Retina (tissue), 1 donor: Measurements from ENCODE around the gene SETD1A.
A peak's percentile ranks its signal among the peaks of the same experiment; 100 is the strongest.
"Not testable (repeated sequence)": the region's sequence is repeated elsewhere in the genome, so short reads cannot be mapped to it uniquely, and the experiment has no call there.

Source experiments
- DNase-seq: peaks from one replicate; pipeline ENCODE4 v3.0.0-alpha.2; 2016

The SETD1A gene

DNA sequence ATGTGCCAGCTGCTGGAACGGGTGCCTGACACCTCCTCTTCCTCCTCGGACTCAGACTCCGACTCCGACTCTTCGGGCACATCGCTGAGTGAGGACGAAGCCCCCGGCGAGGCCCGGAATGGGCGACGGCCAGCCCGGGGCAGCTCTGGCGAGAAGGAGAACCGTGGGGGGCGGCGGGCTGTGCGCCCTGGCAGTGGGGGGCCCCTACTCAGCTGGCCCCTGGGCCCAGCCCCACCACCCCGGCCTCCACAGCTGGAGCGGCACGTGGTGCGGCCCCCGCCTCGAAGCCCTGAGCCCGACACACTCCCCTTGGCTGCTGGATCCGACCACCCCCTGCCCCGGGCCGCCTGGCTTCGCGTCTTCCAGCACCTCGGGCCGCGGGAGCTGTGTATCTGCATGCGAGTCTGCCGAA is 27.4 kb upstream of the SETD1A start:
- no peak for DNase-seq

DNA sequence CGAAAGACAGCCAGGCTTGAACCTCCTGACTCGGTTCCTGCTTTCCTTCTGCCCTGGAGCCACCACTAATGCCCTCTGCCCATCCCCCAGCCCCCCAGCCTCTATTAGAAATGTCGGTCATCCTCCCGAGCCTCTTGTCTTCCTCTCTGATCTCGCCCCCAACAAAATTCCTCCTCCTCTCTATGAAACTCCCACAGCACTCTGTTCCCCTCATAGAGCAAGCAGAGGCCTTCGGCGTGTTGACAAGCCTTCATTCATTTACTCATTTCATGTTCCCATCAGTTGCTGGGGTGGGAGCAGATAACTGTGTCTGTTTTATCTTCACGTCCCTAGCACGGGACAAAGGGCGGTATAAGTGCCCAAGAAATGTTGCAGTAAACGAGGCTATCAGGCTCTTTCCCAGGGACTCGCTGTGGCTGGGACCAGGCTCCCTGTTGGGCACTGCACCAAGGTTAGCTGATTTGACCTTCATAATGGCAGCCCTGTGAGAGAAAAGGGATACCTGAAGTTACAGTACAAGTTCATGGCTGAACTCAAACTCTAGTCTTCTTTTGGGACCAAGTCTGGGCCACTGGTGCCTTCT is 26.4 kb upstream of the SETD1A start:
- no peak for DNase-seq

DNA sequence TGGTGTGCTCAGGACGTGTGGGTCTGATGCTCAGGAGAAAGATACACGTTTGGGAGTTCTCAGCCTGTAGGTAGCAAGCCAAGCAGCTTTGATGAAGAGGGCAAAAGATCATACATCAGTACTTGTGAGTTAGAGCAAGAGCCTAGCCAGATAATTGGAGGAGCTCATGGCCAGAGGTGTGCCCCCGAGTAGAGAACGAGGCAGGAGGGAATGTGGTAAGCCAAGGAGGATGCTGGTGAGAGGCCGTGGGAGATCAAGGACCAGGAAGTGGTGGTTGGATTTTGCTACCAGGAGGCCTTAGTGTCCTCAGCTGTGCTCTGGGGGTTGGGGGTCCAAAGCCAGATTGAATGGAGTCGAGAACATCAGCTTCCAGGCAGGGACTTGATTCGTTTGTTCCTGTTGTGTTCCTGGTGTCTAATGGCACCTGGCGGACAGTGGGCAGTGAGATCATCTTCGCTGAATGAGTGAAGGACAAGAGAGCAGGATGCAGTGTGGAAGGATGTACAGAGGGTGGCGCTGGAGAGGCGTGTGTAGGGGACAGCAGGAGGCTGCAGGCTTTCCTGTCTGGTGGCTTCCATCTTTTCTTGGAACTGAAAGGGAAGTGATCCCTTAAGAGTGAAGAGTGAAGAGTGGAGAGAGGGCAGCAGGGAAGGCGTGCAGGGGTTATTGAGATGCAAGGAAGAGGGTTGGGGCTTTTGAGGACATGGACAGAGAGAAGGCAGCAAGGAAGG is 22.6 kb upstream of the SETD1A start:
- DNase-seq = no peak

DNA sequence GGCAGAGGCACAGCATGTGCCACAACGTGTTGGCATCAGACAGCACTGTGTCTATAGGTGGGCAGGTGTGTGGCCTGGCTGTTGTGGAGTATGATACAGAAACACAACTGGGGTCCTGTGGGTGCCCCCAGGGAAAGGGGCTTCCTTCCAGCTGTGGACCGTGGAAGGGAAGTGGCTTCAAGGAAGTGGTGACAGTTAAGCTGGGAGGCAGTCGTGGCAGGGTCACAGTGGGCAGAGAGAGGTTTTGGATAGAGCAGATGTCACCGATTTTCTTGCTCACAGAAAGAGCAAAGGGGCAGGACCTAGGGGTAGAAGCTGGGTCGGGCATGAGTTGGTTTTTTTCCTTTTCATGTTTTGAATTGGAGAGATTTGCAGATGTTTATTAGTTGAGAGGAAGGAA is 19.9 kb upstream of the SETD1A start:
- DNase-seq = no peak

DNA sequence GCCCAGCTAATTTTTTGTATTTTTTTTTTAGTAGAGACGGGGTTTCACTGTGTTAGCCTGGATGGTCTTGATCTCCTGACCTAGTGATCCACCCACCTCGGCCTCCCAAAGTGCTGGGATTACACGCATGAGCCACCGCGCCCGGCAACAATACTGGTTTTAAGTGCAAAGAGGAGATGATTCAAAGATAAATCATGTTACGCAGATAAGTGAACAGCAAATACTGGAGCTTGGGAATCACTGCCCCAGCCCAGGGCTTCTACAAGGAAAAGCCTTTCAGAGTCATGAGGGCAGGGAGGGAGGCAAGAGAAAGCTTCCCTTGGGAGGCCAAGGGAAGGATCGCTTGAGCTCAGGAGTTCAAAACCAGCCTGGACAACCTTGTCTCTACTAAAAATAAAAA is 18.0 kb upstream of the SETD1A start:
- not testable (repeated sequence) for DNase-seq

DNA sequence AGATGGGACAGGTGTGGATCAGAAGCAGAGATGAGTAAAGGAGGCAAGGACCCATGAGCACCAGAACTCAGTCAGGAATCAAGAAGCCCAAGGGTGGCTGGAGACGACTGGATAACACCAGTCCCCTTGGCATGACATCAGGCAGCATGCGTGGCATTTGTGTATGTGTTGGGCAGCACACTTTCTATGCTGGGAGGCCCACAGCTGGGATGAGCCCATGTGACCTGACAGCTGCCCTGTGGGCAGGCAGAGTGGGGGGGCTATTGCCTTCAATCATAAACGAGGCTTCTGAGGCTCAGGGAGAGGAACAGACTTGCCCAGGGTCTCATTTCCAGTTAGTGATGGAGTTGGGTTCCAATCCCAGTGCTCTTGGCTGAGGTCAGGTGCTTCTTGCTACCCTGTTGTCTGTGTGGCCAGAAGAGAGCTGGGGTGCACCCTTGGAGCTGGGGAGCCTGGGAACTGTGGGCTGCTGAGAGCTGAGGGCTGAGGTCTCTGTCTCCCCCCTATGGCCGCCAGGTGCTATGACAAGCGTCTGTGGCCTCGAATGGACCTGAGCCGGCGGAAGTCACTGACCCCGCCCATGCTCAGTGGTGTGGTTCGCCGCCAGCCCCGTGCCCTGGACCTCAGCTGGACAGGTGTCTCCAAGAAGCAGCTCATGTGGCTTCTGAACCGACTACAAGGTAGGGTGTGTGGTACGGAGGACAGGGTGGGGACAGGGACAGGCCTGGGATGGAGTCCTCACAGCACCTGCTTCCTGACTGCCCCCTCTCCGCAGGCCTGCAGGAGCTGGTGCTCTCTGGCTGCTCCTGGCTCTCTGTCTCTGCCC is 15.7 kb upstream of the SETD1A start:
- peak; percentile 82 for DNase-seq

DNA sequence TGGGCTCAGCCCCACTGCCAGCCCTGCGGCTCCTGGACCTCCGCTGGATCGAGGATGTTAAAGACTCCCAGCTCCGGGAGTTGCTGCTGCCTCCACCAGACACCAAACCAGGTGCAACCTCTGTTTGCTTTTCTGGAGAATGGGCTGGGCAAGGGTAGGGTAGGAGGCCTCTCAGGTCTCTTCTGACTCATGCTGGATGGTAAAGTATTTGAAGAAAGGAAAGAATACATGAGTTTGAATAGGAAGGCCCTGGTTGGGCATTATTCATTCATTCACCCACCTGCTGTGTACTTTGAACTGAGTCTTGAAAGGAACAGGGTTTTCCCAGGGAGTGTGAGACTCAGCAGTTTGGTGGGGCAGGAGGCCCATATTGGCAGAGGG is 15.1 kb upstream of the SETD1A start:
- DNase-seq = no peak

DNA sequence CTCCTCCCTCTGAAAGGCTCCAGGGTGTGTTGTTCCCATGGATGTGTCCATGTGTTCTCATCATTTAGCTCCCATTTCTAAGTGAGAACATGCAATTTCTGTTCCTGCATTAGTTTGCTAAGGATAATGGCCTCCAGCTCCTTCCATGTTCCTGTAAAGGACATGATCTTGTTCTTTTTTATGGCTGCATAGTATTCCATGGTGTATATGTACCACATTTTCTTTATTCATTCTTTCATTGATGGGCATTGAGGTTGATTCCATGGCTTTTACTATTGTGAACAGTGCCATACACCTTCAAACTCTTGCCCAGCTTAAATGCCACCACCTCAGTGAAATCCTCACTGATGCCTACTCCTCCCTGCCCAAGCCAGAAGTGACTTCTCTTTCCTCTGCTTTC is 13.2 kb upstream of the SETD1A start:
- no peak for DNase-seq

DNA sequence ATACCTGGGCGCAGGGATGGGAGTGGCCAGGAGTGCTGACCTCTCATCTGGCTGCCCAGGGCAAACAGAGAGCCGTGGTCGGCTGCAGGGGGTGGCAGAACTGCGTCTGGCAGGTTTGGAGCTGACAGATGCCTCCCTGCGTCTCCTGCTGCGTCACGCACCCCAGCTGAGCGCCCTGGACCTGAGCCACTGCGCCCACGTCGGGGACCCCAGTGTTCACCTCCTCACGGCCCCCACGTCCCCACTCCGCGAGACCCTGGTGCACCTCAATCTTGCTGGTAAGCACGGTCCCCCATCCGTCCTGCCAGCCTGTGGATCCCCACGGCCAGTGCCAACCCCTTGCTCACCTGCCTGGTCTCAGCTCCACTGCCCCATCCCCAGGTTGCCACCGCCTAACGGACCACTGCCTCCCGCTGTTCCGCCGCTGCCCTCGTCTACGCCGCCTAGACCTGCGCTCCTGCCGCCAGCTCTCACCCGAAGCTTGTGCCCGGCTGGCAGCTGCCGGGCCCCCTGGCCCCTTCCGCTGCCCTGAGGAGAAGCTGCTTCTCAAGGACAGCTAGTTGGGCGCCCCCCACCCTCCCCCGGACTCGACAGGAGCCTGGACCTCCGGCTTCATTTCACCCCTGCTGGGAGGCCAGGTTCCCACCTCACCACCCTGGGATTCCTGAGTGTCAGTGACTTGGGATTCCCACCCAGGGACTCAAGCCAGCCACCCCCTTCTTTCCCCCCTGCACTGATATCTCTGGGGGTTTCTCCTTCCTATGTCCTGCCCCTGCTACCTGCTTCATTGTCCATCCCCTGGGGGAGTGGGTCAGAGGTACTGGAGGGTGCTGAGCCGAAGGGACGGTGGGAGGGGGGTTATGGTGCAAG is 10.6 kb upstream of the SETD1A start:
- DNase-seq = no peak

DNA sequence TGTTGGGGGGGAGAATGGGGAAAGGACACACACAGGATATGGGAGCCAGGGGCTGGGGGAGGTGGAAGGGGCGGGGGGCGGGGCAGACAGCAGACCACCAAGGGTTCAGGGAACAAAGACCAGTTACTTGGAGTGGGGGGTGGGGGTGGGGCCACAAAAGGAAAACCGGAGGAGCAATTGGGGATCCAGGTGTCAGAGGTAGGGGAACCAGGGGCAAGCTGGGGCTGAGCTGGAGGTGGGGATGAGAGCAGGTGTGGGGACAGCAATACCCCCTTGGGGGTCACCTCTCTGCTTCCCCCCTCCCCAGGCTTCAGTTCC is 10.1 kb upstream of the SETD1A start:
- no peak for DNase-seq

DNA sequence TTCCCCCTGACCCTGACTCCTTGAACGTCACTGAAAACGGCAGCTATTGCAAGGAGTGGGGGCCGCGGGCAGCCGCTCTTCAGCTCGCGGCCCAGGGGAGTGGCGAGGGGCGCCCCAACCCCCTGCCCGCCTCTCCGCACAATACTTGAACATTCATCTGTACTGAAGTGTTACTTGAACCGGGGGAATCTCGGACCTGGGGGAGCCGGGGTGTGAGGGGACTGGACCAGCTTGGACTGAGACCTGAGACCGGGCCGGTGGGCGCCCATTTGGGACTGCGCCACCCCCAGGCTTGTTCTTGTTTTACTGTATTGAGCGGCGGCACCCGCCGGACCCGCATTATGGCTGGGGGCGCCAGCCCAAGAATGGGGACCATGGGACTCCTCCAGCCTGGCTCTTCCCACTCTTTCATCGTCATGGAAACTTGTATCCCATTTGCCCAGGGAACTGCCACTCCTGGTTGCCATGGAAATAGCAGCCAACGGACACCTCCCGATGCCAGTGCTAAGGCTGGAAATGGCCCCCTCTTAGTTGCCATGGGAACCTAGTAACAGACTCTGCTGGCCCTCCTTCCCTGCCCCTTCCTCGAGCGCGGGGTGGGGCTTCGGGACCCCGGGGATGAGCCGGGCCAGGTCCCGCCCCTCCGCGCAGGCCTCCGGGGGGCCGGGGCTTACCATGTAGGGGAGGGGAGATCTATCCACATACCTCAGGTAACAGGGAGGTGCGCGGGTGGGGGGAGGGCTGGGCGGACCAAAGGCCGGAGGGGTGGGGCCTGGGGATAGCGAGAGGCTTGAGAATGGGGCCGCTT is 9.5 kb upstream of the SETD1A start:
- peak; percentile 96 for DNase-seq

DNA sequence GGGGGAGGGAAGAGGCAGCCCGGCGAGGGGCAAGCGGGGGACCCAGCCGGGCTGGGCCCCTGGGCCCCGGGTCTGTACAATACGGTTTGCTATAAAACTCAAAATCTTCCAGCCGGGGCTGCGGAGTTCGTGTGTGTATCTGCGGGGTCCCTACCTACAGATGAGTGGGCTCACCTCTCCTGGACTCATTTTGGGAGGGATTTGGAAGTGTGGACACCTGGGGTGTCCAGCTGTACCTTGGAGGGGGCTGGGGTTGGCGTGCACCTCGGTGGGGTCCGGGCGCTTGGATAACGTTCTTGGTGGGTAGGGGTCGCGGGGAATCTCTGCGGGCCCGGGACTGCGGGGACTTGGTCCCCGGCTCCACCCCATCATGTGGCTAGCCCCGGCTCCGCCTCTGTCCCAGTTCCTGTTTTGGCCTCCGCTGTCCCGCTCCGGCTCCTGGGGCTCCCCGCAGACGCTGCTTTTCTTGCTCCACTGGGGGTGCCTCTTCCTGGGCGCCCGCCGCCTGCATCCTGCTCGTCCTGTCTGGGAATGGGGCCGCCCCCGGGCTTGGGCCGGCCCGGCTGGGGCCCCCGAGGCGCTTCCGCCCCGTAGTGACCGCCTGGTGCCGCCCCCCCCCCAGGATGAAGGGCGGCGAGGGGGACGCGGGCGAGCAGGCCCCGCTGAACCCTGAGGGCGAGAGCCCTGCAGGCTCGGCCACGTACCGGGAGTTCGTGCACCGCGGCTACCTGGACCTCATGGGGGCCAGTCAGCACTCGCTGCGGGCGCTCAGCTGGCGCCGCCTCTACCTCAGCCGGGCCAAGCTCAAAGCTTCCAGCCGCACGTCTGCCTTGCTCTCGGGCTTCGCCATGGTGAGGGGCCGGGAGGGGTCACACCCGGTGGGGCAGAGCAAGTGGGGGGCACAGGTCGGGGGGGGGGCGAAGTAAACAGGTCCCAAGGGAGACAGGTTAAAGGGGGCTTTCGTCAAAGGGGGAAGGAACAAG is 8.6 kb upstream of the SETD1A start, which contains the start of gene ORAI3:
Gene ORAI3, plus strand, starts transcription at position 402 of the 983 bp plus-strand sequence. Its CDS starts 222 bp downstream, at position 624.
- peak; percentile 75 for DNase-seq

DNA sequence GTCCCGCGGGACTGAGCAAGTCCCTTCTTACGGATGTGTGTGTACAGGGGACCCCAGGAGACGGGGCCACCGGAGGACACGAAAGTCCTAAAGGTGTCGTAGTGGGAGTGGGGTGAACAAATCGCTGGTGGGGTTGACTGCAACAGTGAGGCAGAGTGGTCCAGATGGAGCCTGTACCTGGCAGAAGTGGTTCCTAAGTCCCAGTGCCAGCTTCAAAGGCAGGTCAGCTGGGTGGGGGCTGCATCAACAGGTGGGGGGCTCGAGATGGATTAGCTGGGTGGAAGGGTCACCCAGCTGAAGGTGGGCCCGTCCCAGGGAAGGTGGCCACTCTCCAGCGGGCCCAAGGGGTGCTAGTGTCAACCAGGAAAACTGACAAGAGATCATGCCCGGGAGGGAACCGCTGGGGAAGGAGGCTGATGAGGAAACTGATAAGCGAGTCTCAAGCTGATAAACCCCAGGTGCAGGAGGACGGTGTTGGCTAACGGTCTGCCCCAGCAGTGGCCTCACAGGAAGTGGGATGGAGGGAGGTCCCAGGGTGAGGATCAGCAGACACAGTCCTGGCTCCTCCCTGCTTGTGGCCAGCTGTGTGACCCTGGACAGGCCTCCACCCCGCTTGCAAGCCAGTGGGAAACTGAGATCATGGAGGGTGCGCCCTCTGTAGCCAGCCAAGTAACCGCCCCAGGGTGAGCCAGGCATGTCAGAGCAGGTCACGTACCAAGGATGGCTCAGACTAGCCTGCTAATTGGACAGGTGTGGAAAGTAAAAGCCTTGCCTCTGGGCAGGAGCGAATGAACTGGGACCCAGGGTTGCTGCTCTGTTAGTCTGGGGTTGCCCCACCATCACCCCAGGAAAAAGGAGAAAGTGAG is 7.7 kb upstream of the SETD1A start:
- DNase-seq = peak; percentile 41

DNA sequence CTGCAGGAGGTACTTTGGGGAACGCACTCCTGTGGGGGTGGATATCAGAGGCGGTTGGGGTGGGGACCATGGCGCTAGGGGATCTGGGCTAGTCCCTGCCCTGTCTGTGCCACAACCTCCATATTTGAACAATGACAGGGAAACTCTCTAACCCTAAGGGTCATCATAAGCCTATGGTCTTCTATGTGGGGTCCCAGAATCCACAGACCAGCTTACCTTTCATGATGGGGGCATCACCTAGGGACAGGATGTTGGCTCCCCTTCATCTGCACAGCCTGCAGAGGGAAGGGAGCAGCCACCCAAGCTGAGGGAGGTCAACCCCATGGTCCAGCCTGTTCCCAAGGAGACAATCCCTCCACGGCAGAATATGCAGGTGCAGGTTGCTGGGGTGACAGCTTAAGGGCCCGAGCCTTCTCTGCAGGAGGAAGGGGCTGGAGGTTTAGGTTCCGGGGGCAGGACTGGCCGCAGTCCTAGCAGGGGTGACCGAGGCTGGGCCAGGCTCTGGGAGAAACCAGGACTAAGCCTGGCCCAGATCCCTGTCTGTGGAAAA is 7.0 kb upstream of the SETD1A start:
- DNase-seq = no peak

DNA sequence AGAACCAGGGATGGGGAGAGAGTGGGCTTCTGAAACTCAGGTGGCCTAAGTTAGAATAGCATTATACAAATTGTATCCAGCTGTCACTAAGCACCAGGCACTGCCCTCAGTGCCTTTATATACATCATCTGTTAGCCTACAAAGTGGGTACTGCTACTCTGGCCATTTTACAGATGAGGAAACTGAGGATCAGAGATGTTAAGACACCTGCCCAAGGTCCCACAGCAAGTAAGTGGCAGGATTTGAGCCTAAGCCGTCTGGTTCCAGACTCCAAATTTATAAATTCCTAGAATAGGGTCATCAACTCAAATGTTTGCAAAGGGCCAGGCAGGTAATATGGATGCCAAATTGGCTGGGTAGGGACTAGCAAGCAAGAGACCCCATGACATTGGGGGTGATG is 6.4 kb upstream of the SETD1A start:
- no peak for DNase-seq

DNA sequence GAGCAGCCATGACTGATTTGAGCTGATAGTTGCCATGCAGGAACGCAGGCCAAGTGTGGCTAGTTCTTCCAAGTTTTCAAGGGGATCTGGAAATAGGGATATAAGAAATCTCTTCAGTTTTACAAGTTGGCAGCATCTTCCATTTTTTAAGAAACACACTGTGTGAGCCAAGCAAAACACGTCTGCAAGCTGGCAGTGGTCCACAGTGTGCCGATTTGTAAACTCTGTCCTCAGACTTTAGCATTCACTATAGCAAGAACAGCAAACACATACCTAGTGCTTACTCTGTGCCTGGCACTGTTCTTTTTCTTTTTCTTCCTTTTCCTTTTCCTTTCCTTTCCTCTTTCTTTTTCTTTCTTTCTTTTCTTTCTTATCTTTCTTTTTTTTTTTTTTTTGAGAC is 5.8 kb upstream of the SETD1A start:
- no peak for DNase-seq

DNA sequence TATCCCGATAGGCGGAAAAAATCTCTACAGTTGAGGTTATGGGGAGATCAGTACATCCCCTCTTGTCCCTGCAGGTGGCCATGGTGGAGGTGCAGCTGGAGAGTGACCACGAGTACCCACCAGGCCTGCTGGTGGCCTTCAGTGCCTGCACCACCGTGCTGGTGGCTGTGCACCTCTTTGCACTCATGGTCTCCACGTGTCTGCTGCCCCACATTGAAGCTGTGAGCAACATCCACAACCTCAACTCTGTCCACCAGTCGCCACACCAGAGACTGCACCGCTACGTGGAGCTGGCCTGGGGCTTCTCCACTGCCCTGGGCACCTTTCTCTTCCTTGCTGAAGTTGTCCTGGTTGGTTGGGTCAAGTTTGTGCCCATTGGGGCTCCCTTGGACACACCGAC is 4.4 kb upstream of the SETD1A start:
- no peak for DNase-seq

DNA sequence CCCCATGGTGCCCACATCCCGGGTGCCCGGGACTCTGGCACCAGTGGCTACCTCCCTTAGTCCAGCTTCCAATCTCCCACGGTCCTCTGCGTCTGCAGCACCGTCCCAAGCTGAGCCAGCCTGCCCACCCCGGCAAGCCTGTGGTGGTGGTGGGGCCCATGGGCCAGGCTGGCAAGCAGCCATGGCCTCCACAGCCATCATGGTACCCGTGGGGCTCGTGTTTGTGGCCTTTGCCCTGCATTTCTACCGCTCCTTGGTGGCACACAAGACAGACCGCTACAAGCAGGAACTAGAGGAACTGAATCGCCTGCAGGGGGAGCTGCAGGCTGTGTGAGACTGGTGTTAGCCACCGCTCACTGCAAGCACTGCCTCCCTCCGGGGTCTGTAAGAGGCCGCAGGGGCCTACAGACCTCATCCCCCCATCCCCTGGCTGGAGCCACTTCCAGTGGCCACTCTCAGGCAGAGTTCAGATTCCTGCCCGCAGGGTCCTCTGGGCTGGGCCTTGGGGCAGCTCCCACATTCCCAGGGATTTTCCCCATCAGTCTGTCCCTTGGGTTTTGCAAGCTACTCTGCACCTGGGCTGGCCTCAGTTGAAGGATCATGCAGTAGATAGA is 3.9 kb upstream of the SETD1A start:
- DNase-seq = peak; percentile 81

DNA sequence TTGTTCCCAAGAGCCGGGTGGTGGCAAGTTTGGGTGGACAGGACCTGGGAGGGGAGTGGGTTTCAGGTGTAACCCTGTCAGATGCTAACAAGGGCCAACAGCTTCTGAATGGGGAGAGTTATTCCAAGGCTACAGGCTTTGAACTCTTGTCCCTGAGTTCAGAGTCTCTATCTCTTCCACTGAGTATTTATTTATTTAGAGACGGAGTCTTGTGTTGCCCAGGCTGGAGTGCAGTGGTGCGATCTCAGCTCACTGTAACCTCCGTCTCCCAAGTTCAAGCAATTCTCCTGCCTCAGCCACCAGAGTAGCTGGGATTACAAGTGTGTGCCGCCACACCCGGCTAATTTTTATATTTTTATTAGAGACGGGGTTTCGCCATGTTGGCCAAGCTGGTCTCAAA is 2.6 kb upstream of the SETD1A start:
- no peak for DNase-seq
